GM12878 (cell line): Measurements from ENCODE around the gene MAP1S.

Experiments used
- ATF7 ChIP-seq: fragments of 450-650 bp; IDR thresholded peaks from 2 replicates; pipeline ENCODE4 v1.6.1; 2016; ENCODE audit warnings: low read depth, mild to moderate bottlenecking
- BHLHE40 ChIP-seq, 2 experiments: fragments of 450-650 bp in 1 of 2; IDR thresholded peaks; 2 replicates each; pipeline ENCODE4 v1.6.1; 2011 to 2017; ENCODE audit warnings: low read depth in 2 of 2, borderline replicate concordance in 1 of 2, improper control_type of control experiment in 1 of 2, low read length in 1 of 2, mild to moderate bottlenecking in 1 of 2
- NBN ChIP-seq: fragments of 450-650 bp; IDR thresholded peaks from 2 replicates; pipeline ENCODE4 v1.6.1; 2016
- NFYA ChIP-seq: IDR thresholded peaks from 2 replicates; pipeline ENCODE4 v1.6.1; 2011; ENCODE audit warnings: low read depth, mild to moderate bottlenecking, low read length, improper control_type of control experiment, borderline replicate concordance
- TF ChIP-seq, protein P1 (sequence below), 3 experiments: IDR thresholded peaks in 2 of 3; conservative IDR thresholded peaks in 1 of 3; 2 replicates each; pipeline ENCODE4 v1.5.1; 2011; ENCODE audit warnings: low read depth in 3 of 3, low read length in 3 of 3, mild to moderate bottlenecking in 3 of 3, control low read depth in 2 of 3, moderate library complexity in 2 of 3, inconsistent platforms in 1 of 3, mixed read lengths in 1 of 3; ENCODE audit not compliant: control insufficient read depth in 2 of 3, insufficient read depth in 1 of 3; ENCODE audit errors: extremely low read depth in 1 of 3

- TF ChIP-seq NFYA (no peak), ATF7 (no peak), NBN (no peak), BHLHE40 (IDR thresholded peaks at IDR 0.05; ENCODE audit: borderline replicate concordance in 1 of 2, low read depth in 2 of 2, low read length in 1 of 2) (no peak)
- TF ChIP-seq, protein P1, sequence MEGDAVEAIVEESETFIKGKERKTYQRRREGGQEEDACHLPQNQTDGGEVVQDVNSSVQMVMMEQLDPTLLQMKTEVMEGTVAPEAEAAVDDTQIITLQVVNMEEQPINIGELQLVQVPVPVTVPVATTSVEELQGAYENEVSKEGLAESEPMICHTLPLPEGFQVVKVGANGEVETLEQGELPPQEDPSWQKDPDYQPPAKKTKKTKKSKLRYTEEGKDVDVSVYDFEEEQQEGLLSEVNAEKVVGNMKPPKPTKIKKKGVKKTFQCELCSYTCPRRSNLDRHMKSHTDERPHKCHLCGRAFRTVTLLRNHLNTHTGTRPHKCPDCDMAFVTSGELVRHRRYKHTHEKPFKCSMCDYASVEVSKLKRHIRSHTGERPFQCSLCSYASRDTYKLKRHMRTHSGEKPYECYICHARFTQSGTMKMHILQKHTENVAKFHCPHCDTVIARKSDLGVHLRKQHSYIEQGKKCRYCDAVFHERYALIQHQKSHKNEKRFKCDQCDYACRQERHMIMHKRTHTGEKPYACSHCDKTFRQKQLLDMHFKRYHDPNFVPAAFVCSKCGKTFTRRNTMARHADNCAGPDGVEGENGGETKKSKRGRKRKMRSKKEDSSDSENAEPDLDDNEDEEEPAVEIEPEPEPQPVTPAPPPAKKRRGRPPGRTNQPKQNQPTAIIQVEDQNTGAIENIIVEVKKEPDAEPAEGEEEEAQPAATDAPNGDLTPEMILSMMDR (IDR thresholded peaks at IDR 0.05 in 2 of 3, conservative IDR thresholded peaks at IDR 0.05 in 1 of 3; ENCODE audit: control insufficient read depth in 2 of 3, extremely low read depth in 1 of 3, insufficient read depth in 1 of 3, low read depth in 3 of 3, low read length in 3 of 3) = no peak
These were observed 3.5 kb downstream of the MAP1S start for GRCh38 chr19:17722655-17723240.
